Activated CD8-positive, alpha-beta memory T cell treated with anti-CD3 and anti-CD28 coated beads, Interleukin-2, amount 50 U/mL, for 24 hours (primary cell): ENCODE measurements around the gene LTBP1.

ENCODE experiments used
- DNase-seq: peaks from one replicate; pipeline ENCODE4 v3.0.0-alpha.2; 2020; ENCODE audit errors: extremely low read depth

LTBP1 gene

DNA sequence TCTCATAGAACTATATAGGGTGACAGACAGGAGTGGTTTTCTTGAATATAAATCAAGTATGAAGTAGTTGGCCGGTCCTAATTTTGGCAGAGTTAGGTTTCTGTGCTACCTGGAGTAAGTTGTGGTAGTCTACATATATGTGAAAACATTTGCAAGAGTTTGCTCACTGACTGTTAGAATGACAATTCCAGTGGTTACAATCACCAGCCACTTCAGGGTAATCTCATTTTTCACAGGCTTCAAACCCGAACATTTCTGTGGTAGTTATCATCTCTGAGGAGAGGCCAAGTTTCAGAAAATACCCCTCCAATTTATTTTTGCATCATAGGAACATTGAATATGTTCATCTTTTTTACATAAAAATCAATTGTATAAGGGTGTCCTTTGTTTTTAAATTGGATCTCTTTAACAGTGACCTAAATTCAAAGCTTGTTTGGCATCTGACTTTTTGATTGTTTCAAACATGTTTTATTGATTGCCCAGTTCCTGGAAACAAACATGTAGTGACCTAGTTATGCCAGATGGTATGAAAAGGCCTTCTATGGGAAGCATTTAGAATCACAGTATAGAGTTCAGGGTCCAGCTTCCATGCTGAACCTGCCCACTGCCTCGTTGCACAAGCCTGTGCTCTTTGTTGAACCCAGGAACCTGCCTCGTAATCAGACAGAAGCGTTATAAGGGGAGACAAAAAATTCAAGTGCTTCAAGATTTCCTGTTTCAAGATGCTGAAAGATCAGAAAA, 250.6 kb downstream of the LTBP1 start:
- no peak for DNase-seq

GRCh38 chr2:33202641-33203522, 256.1 kb downstream of the LTBP1 start:
- DNase-seq, result no peak

DNA sequence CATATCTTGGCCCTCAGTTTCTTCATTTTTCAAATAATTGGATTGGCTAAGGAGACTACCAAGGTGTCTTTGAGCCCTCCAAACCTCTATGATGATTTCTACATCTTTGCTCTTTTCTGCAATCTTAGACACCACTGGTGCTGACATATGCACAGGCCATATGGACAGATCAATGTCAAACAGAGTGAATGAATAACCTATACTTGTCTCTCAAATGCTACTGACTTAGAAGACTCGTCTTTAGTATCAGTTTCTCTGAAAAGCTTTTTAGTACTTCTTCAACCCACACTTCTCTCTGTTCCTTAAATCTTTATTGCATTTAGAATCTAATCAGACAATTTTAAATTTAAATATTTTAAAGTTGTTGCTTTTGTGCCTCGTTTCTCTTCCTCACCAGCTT, 258.2 kb downstream of the LTBP1 start:
- no peak for DNase-seq

DNA sequence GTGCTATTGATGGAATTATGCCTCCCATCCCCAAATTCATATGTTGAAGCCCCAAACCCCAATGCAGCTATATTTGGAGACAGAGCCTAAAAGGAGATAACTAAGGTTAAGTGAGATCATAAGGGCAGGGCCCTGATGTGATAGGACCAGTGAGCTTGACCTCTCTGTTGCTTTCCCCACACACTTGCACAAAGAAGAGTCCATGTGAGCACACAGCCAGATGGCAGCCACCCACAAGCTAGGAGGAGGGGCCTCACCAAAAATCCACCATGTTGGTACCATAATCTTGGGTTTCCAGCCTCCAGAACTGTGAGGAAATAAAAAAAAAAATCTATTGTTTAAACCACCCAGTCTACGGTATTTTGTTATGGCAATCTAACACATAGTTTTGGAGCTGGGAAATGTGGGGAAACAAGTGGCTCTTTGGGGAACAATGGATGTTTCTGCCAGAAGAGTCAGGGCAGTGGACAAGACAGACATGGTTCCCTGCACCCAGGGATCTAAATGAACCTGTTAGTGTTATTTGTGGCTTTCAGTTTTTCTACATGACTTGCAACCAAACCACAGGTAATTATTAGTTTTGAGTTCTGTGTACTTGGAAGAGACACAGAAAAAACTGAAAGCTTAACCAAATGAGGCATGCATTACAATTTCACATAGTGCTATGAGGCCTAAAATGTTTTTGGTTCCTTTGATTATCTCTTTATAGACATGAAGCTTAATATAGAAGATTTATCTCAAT, 259.1 kb downstream of the LTBP1 start:
- DNase-seq, result no peak

DNA sequence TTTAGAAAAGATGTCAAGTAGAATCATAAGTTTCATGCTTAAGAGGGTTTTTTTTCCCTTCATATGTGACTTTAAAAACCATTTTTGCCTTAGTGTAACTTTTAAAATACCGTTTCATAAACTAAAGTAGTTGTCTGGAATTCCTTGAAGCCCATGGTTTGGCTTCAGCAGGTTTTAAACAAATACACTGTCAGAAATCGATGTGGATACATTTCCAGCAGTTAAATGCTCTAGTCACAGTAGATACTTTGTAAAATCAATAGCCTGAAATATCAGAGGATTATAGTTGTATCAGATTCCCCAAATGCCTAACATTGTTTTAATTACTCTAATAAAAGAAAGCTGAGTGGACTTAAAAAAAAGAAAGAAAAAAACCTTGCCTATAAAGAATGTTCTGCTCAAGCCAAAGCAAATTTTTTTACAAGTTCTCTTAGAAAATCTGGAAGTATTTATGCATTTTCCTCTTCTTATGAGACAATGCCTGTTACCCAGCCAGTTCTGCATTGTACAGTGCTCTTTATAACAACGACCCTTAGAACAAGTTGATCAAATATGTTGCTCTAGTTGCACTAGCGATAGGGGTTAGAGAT, 260.5 kb downstream of the LTBP1 start:
- DNase-seq, result no peak

GRCh38 chr2:33208400-33208799, 261.6 kb downstream of the LTBP1 start:
- DNase-seq, result no peak

- no peak for DNase-seq
Observed at GRCh38 chr2:33209976-33210375, 263.2 kb downstream of the LTBP1 start.

- no peak for DNase-seq
Observed at GRCh38 chr2:33210626-33211025, 263.9 kb downstream of the LTBP1 start.

DNA sequence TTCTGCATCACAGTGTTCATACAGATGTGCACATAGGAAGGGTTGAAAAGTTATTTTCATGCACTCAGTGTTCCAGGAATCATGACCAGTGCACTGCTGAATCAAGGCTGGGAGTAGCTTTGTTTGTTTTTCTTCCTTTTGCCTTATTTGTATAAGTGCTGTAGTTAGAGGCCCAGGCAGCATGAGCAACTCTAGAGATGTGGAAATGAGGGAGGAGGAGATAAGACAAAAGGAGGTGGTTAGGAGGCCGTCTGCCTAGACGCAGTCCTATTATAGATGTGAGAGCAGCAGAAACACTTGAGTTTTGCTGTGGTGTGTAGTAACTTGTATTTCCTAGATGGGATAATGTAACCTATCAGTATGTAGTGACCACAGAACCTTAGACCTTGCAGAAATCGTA, 265.4 kb downstream of the LTBP1 start:
- no peak for DNase-seq

- DNase-seq, result no peak
Observed at GRCh38 chr2:33213244-33213643, 266.5 kb downstream of the LTBP1 start.

DNA sequence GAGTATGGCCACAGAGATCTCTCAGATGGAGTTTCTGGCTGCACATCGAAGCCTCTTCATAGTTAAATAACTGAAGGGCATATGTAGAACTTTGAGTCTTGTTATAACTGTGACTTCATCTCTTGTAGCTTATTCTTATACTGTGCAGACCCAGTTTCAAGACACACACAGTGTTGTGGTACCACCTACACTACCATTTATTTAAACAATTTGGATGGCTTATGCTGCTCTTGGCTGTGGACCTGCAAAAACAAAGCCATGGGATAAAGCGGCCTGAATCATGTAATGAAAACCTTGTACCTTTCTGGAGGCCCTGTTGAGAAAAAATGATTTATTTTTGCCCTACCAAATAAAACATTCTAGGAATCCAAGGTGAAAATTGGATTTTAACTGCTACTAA, 266.9 kb downstream of the LTBP1 start:
- DNase-seq, result no peak

- no peak for DNase-seq
Observed at GRCh38 chr2:33214436-33214835, 267.7 kb downstream of the LTBP1 start.

DNA sequence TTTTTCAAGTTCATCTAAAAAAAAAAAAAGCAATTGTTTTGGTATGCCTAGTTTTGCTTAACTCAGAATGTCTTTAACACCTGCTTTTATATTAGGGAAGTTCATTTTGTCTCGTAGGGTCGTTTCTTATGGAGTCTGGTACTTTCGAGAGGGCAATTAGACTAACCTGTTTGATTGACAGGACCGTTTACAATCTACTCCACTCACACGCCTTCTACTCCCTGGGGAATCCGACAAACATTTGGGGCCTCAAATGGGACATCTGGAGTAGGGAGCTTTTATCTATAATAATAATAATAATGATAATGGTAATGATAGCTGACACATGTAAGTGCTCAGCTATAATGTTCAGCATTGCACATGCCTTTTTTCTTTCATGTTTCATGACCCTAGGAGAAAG, 268.1 kb downstream of the LTBP1 start:
- DNase-seq, result no peak

DNA sequence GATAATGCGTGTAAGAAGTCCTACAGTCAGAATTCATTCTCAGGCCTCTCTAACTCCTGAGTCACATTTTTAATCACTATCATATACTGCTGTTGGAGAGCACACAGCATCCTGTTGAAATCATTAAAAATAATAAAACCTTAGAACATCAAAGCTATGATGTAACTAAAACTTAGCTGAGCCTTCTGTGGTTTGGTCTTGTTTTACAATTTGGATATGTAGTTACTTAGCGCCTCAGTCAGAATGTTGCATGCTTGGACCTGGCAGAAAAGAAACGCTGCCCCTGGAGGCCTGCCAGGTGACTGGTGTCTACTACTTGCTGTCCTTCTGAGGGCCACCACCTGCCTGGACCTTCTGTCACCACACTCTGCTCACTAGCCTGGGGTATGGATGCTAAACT, 268.5 kb downstream of the LTBP1 start:
- no peak for DNase-seq

DNA sequence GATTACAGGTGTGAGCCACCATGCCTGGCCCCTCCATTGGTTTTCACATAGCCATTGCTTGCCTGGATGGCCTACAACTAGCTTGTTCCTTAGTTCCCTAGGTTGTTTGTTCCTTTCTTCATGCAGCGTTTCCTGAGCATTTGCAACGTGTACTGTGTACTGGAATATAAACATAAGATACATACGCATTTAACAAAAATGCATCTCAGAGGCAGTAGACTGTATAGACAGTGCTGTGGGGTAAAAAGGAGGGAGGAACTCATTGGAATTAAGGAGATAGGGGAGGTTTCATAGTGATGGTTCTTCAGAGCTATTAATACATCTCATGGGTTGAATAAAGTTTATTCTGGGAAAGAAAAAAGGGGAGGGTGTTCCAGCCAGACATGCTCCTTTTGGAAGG, 269.2 kb downstream of the LTBP1 start:
- DNase-seq, result no peak

DNA sequence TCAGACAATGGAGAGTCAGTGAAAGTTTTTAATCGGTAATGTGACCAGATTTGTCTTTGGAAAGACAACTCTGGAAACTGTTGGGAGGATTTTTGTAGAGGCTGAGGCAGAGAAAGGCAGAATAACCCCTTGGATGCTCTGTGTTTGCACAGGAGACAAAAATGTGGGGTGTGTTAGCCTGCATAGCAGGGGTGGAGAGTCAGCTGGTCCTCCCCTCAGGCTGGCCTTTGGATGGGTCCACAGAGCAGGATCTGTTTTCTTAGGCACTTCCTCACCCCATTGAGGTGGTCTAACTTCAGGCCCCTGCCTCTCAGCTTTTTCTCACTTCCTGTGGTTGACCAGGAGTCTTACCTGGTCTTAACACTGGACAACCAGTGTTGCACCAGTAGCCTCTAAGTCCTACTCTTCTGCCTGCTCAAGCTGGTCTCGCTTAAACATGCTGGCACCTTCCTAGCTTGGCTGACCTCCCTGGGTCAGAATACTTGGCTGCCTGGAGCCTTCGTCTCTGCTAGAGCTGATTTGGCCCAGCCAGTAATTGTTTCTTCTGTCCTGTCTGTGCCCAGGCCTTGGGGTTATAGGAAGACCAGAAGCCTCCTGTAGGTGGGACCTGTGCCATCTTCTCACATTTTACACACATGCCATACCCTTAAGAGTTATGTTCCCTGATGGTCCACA, 269.9 kb downstream of the LTBP1 start:
- DNase-seq, result no peak

GRCh38 chr2:33217406-33217805, 270.7 kb downstream of the LTBP1 start:
- DNase-seq, result no peak

DNA sequence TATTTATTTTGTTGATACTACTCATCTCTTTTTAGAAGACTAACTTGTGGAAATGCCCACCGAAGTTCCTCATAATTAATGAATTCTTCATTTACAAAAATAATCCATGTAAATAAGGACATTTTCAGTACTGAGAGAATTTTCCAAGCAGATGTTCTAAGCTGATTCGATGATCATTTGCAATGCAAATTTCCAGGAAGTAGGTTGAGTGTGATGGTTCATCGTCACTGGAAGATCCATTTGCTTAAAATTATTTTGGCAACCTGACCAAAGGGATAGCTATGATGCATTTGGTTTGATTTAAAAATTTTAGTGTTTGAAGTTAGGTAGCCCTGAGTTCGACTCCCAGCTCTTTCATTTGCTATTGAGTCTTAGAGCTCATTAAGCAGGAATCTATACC, 272.4 kb downstream of the LTBP1 start:
- DNase-seq, result no peak

- no peak for DNase-seq
Observed at GRCh38 chr2:33219850-33220275, 273.1 kb downstream of the LTBP1 start.

GRCh38 chr2:33220533-33220932, 273.8 kb downstream of the LTBP1 start:
- no peak for DNase-seq

DNA sequence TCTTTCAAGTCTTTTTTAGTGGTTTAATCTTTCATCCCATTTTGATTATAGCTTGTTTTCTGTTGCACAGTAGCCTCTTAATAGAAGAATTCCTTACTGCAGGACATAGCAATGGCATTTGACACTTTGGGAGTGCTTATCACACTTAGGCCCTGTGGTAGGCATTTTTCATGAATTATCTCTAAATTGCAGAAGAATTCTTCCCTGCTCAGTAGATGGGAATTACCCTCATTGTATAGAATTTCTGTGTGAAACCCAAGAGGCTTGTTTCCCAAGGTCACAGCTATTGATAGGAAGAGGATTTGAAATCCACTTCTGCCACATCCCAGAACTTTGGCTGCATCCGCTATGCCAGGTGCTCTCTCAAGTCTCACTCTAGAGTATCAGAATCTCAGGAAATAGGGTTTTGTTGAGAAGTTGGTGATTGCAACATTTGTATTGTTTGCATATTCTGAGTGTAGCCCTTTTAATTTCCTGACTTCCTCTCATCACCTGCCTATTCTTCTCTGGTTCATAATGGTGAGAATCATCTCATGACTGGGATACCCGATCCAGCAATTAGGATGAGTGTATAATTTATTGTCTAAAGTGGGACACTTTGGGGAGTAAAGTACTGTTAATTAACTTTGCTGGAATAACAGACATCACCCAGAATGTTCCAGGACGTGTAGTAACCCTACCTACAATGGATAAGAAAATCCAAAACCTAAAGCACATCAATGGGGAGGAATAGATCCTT, 274.5 kb downstream of the LTBP1 start:
- no peak for DNase-seq
